NT2/D1 (cell line): ENCODE results near the gene TBC1D23.

Experiments used
- DNase-seq: peaks from one replicate; pipeline ENCODE4 v3.0.0-alpha.2; 2011; ENCODE audit warnings: low read depth, low spot score
- H3K27me3 ChIP-seq: 2 replicates; pipeline ENCODE4 v1.6.0; 2011; ENCODE audit warnings: mild to moderate bottlenecking; ENCODE audit not compliant: insufficient read length, insufficient read depth
- H3K36me3 ChIP-seq: 2 replicates; pipeline ENCODE4 v1.6.1; 2011; ENCODE audit warnings: mild to moderate bottlenecking, low read length, mixed read lengths; ENCODE audit not compliant: insufficient read depth, insufficient read length
- H3K4me1 ChIP-seq: 2 replicates; pipeline ENCODE4 v1.5.1; 2011; ENCODE audit not compliant: insufficient read depth, insufficient read length
- H3K4me3 ChIP-seq: 2 replicates; pipeline ENCODE4 v1.5.1; 2011; ENCODE audit warnings: low read depth; ENCODE audit not compliant: insufficient read length
- H3K9ac ChIP-seq: 2 replicates; pipeline ENCODE4 v1.6.0; 2011; ENCODE audit warnings: low read depth; ENCODE audit not compliant: insufficient read length
- H3K9me3 ChIP-seq: 2 replicates; pipeline ENCODE4 v1.5.1; 2011; ENCODE audit warnings: mild to moderate bottlenecking, low read length; ENCODE audit not compliant: insufficient read depth
- SUZ12 ChIP-seq: IDR thresholded peaks from 2 replicates; pipeline ENCODE4 v1.6.1; 2011; ENCODE audit not compliant: insufficient read length, insufficient read depth; ENCODE audit errors: extremely low read depth
- YY1 ChIP-seq: IDR thresholded peaks from 2 replicates; pipeline ENCODE4 v1.6.1; 2011; ENCODE audit not compliant: insufficient read length, insufficient read depth
- ZNF274 ChIP-seq: IDR thresholded peaks from 2 replicates; pipeline ENCODE4 v1.6.1; 2011; ENCODE audit warnings: mild to moderate bottlenecking, low read depth, low read length

The TBC1D23 gene

GRCh38 chr3:100260685-100261484 is at the start of gene TBC1D23:
Gene TBC1D23 (plus strand): TSS chr3:100260992. CDS start chr3:100261019, 27 bp downstream.
- no peaks in the 10 kb centered on the region for H3K36me3 ChIP-seq
- H3K27me3 ChIP-seq = no peaks in the 10 kb centered on the region
- H3K4me1 ChIP-seq = no peaks in the 10 kb centered on the region
- no peaks in the 10 kb centered on the region for H3K9me3 ChIP-seq
- no peak for TF ChIP-seq SUZ12
- peak; percentile 86 for TF ChIP-seq YY1
- no peak for TF ChIP-seq ZNF274
- peak; percentile 98 for DNase-seq
- peak within 1 kb of the TSS; percentile 94 for H3K9ac ChIP-seq
- H3K4me3 ChIP-seq = peak within 1 kb of the TSS; percentile 99

- H3K4me3 ChIP-seq = no peak overlapping the region
- peaks cover 7% of the 10 kb centered on the region for H3K27me3 ChIP-seq
- peaks cover 2% of the 10 kb centered on the region; the same call in 1 of the 2 replicates for H3K9me3 ChIP-seq
- H3K9ac ChIP-seq = no peak overlapping the region
- H3K4me1 ChIP-seq = peaks cover 3% of the 10 kb centered on the region
- no peak for DNase-seq
- H3K36me3 ChIP-seq = no peaks in the 10 kb centered on the region
- no peak for TF ChIP-seq YY1
- no peak for TF ChIP-seq ZNF274
- TF ChIP-seq SUZ12 = no peak
Measured at GRCh38 chr3:100213891-100214573, 46.8 kb upstream of the TBC1D23 start.

GRCh38 chr3:100214574-100214964 is 46.2 kb upstream of the TBC1D23 start:
- Histone ChIP-seq H3K9me3 (peaks cover 8% of the 10 kb centered on the region; the same call in 1 of the 2 replicates), H3K9ac (no peak overlapping the region), H3K4me1 (peaks cover 3% of the 10 kb centered on the region), H3K27me3 (peaks cover 7% of the 10 kb centered on the region), H3K4me3 (no peak overlapping the region), H3K36me3 (no peaks in the 10 kb centered on the region)
- DNase-seq = no peak
- TF ChIP-seq ZNF274 (no peak), SUZ12 (no peak), YY1 (no peak)

- Histone ChIP-seq H3K4me1 (no peaks in the 10 kb centered on the region), H3K9ac (no peak overlapping the region), H3K9me3 (peaks cover 11% of the 10 kb centered on the region), H3K4me3 (no peak overlapping the region), H3K27me3 (peaks cover 6% of the 10 kb centered on the region), H3K36me3 (no peaks in the 10 kb centered on the region)
- DNase-seq = no peak
- no peak for TF ChIP-seq ZNF274
- TF ChIP-seq YY1 = no peak
Measured at GRCh38 chr3:100216713-100217112, 44.1 kb upstream of the TBC1D23 start.

- Histone ChIP-seq H3K4me3 (no peak overlapping the region), H3K9ac (no peak overlapping the region), H3K36me3 (no peaks in the 10 kb centered on the region), H3K4me1 (no peaks in the 10 kb centered on the region), H3K9me3 (peaks cover 11% of the 10 kb centered on the region), H3K27me3 (no peaks in the 10 kb centered on the region)
- TF ChIP-seq YY1 (no peak), ZNF274 (no peak), SUZ12 (no peak)
- no peak for DNase-seq
Measured at GRCh38 chr3:100221159-100221558, 39.6 kb upstream of the TBC1D23 start.

GRCh38 chr3:100225193-100225592 is 35.6 kb upstream of the TBC1D23 start:
- H3K27me3 ChIP-seq = no peaks in the 10 kb centered on the region
- no peaks in the 10 kb centered on the region for H3K4me1 ChIP-seq
- no peaks in the 10 kb centered on the region for H3K36me3 ChIP-seq
- no peak overlapping the region for H3K9ac ChIP-seq
- DNase-seq = no peak
- peaks cover 4% of the 10 kb centered on the region; the same call in 1 of the 2 replicates for H3K9me3 ChIP-seq
- no peak for TF ChIP-seq ZNF274
- TF ChIP-seq SUZ12 = no peak
- TF ChIP-seq YY1 = no peak
- H3K4me3 ChIP-seq = no peak overlapping the region

- no peak for TF ChIP-seq YY1
- TF ChIP-seq SUZ12 = no peak
- no peak for TF ChIP-seq ZNF274
- DNase-seq = no peak
- no peaks in the 10 kb centered on the region for H3K36me3 ChIP-seq
- no peaks in the 10 kb centered on the region for H3K27me3 ChIP-seq
- H3K9me3 ChIP-seq = peaks cover 4% of the 10 kb centered on the region; the same call in 1 of the 2 replicates
- no peaks in the 10 kb centered on the region for H3K4me1 ChIP-seq
- no peak overlapping the region for H3K9ac ChIP-seq
- H3K4me3 ChIP-seq = no peak overlapping the region
Measured at GRCh38 chr3:100225883-100226282, 34.9 kb upstream of the TBC1D23 start.
